WTC11 (cell line): ENCODE measurements around the gene MED8. TPM values are rescaled to one million over a fixed set of nuclear protein-coding genes. Genes with fewer than 3 reads are reported as not detected.
A peak's percentile ranks its signal among the peaks of the same experiment; 100 is the strongest.

ENCODE experiments used
- ATAC-seq: fragments of 200-7000 bp; cut with Tn5 transposase; 2 replicates; pipeline ENCODE4 v1.10.0; 2021; ENCODE audit warnings: mild to moderate bottlenecking, moderate library complexity
- CTCF ChIA-PET: fragments of 300-600 bp; sonication (Branson Sonifier 250); formaldehyde crosslinking; loops from one replicate; lab custom pipeline; 2021; ENCODE audit warnings: antibody characterized with exemption; lab: Charles Lee
- POLR2A ChIA-PET: fragments of 350-600 bp; sonication (Branson Sonifier 250); formaldehyde crosslinking; loops from one replicate; lab custom pipeline; 2021; ENCODE audit warnings: antibody characterized with exemption; lab: Charles Lee
- DNase-seq: peaks from one replicate; pipeline ENCODE4 v3.0.0; 2021; ENCODE audit warnings: low spot score
- H3K27ac Mint-ChIP-seq: 2 replicates; pipeline ENCODE4 v1.8.0; 2021; ENCODE audit warnings: mixed read lengths
- H3K27me3 Mint-ChIP-seq: 2 replicates; pipeline ENCODE4 v1.8.0; 2021; ENCODE audit warnings: low read depth, mild to moderate bottlenecking, moderate library complexity, mixed read lengths
- H3K36me3 Mint-ChIP-seq: 2 replicates; pipeline ENCODE4 v1.8.0; 2021; ENCODE audit warnings: mixed read lengths
- H3K4me1 Mint-ChIP-seq: 2 replicates; pipeline ENCODE4 v1.8.0; 2022; ENCODE audit warnings: mixed read lengths
- H3K4me3 Mint-ChIP-seq: 2 replicates; pipeline ENCODE4 v1.8.0; 2021; ENCODE audit warnings: mild to moderate bottlenecking, moderate library complexity, mixed read lengths
- H3K9me3 Mint-ChIP-seq: 2 replicates; pipeline ENCODE4 v1.8.0; 2021; ENCODE audit warnings: mixed read lengths
- ATF1 ChIP-seq: sonication (generic); formaldehyde crosslinking; IDR thresholded peaks from 2 replicates; pipeline ENCODE4 v1.8.1; 2023; ENCODE audit warnings: mild to moderate bottlenecking, moderate library complexity, missing genetic modification reagents
- ATF3 ChIP-seq: sonication (generic); formaldehyde crosslinking; conservative IDR thresholded peaks from 2 replicates; pipeline ENCODE4 v1.8.1; 2022; ENCODE audit warnings: mild to moderate bottlenecking, missing genetic modification reagents
- CBFB ChIP-seq: sonication (generic); formaldehyde crosslinking; IDR thresholded peaks from 2 replicates; pipeline ENCODE4 v1.8.1; 2022; ENCODE audit warnings: mild to moderate bottlenecking, low read depth, missing genetic modification reagents
- CREM ChIP-seq: sonication (generic); formaldehyde crosslinking; IDR thresholded peaks from 2 replicates; pipeline ENCODE4 v1.8.1; 2022; ENCODE audit warnings: mild to moderate bottlenecking, missing genetic modification reagents, moderate library complexity
- EMX1 ChIP-seq: fragments of 250-450 bp; sonication (Bioruptor Pico); IDR thresholded peaks from 2 replicates; pipeline ENCODE4 v1.8.0; 2021; ENCODE audit warnings: mild to moderate bottlenecking
- ERG ChIP-seq: fragments of 250-450 bp; sonication (Bioruptor Pico); IDR thresholded peaks from 2 replicates; pipeline ENCODE4 v1.8.0; 2021; ENCODE audit warnings: mild to moderate bottlenecking
- ESRRA ChIP-seq: sonication (generic); formaldehyde crosslinking; IDR thresholded peaks from 2 replicates; pipeline ENCODE4 v1.8.1; 2022; ENCODE audit warnings: mild to moderate bottlenecking, missing genetic modification reagents, borderline replicate concordance
- ETV6 ChIP-seq: sonication (generic); formaldehyde crosslinking; IDR thresholded peaks from 2 replicates; pipeline ENCODE4 v1.8.1; 2022; ENCODE audit warnings: mild to moderate bottlenecking, missing genetic modification reagents
- FOXK1 ChIP-seq: sonication (generic); formaldehyde crosslinking; IDR thresholded peaks from 2 replicates; pipeline ENCODE4 v1.8.0; 2022; ENCODE audit warnings: mild to moderate bottlenecking, moderate library complexity, missing genetic modification reagents
- JAZF1 ChIP-seq: fragments of 250-450 bp; sonication (Bioruptor Pico); IDR thresholded peaks from 2 replicates; pipeline ENCODE4 v1.9.0; 2021; ENCODE audit warnings: moderate library complexity, mild to moderate bottlenecking, inconsistent platforms
- KAT7 ChIP-seq: sonication (generic); formaldehyde crosslinking; IDR thresholded peaks from 2 replicates; pipeline ENCODE4 v1.8.1; 2023; ENCODE audit warnings: missing genetic modification reagents, mild to moderate bottlenecking, borderline replicate concordance
- MAX ChIP-seq: sonication (generic); formaldehyde crosslinking; IDR thresholded peaks from 2 replicates; pipeline ENCODE4 v1.8.0; 2022; ENCODE audit warnings: mild to moderate bottlenecking, missing genetic modification reagents
- NR3C1 ChIP-seq: sonication (generic); formaldehyde crosslinking; conservative IDR thresholded peaks from 2 replicates; pipeline ENCODE4 v1.8.1; 2023; ENCODE audit warnings: low read depth, mild to moderate bottlenecking, missing genetic modification reagents
- RORB ChIP-seq: fragments of 250-450 bp; sonication (Bioruptor Pico); IDR thresholded peaks from 2 replicates; pipeline ENCODE4 v1.9.0; 2021; ENCODE audit warnings: mild to moderate bottlenecking
- SMAD3 ChIP-seq: sonication (generic); formaldehyde crosslinking; IDR thresholded peaks from 2 replicates; pipeline ENCODE4 v1.8.0; 2022; ENCODE audit warnings: missing genetic modification reagents, mild to moderate bottlenecking, borderline replicate concordance
- SOX15 ChIP-seq: fragments of 250-450 bp; sonication (Bioruptor Pico); IDR thresholded peaks from 2 replicates; pipeline ENCODE4 v1.9.0; 2021; ENCODE audit warnings: mild to moderate bottlenecking
- TEAD1 ChIP-seq: sonication (generic); formaldehyde crosslinking; IDR thresholded peaks from 2 replicates; pipeline ENCODE4 v1.8.0; 2022; ENCODE audit warnings: mild to moderate bottlenecking, missing genetic modification reagents
- ZNF138 ChIP-seq: sonication (generic); formaldehyde crosslinking; conservative IDR thresholded peaks from 2 replicates; pipeline ENCODE4 v1.8.1; 2022; ENCODE audit warnings: mild to moderate bottlenecking, moderate library complexity, missing genetic modification reagents
- ZNF263 ChIP-seq: sonication (generic); formaldehyde crosslinking; IDR thresholded peaks from 2 replicates; pipeline ENCODE4 v1.8.1; 2022; ENCODE audit warnings: low read depth, mild to moderate bottlenecking, moderate library complexity, missing genetic modification reagents
- ZNF281 ChIP-seq: sonication (generic); formaldehyde crosslinking; IDR thresholded peaks from 2 replicates; pipeline ENCODE4 v1.8.0; 2023; ENCODE audit warnings: mild to moderate bottlenecking, missing genetic modification reagents
- ZNF317 ChIP-seq: sonication (generic); formaldehyde crosslinking; IDR thresholded peaks from 2 replicates; pipeline ENCODE4 v1.8.1; 2023; ENCODE audit warnings: low read depth, mild to moderate bottlenecking, moderate library complexity, missing genetic modification reagents, borderline replicate concordance
- total RNA-seq: library from RNA; stranded (reverse); gene quantifications from 3 replicates; pipeline ENCODE4 v1.2.3, GENCODE V29; 2021
- TF ChIP-seq, protein P1 (sequence below): sonication (generic); formaldehyde crosslinking; IDR thresholded peaks from 2 replicates; pipeline ENCODE4 v1.8.1; 2022; ENCODE audit warnings: low read depth, mild to moderate bottlenecking, moderate library complexity, missing genetic modification reagents, borderline replicate concordance
- TF ChIP-seq, protein P2 (sequence below): sonication (generic); formaldehyde crosslinking; IDR thresholded peaks from 2 replicates; pipeline ENCODE4 v1.8.0; 2022; ENCODE audit warnings: missing genetic modification reagents
- TF ChIP-seq, protein P3 (sequence below): sonication (generic); formaldehyde crosslinking; IDR thresholded peaks from 2 replicates; pipeline ENCODE4 v1.8.0; 2023; ENCODE audit warnings: missing genetic modification reagents

MED8 gene
- total RNA-seq, 1 experiment from 2014 or later = 17.7 TPM

DNA sequence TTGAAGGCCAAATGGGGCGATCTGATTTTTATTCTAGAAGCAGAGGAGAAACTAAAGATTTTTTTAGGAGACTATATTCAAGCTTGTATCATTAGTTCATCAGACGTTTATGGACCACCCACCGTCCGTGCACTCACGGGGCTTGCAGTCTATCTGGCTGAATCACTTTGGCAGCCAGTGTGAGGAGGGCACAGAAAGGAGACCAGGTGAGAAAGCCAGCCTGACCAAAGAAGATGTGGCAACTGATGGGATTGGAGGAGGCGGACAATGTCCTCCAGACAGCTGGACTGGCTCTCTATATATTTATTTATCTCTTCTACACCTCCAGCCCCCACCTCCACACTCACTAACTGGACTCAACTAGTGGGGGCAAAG, 21.0 kb downstream of the MED8 start (continued):
- TF ChIP-seq, protein P1, sequence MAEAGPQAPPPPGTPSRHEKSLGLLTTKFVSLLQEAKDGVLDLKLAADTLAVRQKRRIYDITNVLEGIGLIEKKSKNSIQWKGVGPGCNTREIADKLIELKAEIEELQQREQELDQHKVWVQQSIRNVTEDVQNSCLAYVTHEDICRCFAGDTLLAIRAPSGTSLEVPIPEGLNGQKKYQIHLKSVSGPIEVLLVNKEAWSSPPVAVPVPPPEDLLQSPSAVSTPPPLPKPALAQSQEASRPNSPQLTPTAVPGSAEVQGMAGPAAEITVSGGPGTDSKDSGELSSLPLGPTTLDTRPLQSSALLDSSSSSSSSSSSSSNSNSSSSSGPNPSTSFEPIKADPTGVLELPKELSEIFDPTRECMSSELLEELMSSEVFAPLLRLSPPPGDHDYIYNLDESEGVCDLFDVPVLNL (CRISPR knock-in tag) = no peak
- TF ChIP-seq MAX (CRISPR knock-in tag) = no peak
- TF ChIP-seq, protein P2, sequence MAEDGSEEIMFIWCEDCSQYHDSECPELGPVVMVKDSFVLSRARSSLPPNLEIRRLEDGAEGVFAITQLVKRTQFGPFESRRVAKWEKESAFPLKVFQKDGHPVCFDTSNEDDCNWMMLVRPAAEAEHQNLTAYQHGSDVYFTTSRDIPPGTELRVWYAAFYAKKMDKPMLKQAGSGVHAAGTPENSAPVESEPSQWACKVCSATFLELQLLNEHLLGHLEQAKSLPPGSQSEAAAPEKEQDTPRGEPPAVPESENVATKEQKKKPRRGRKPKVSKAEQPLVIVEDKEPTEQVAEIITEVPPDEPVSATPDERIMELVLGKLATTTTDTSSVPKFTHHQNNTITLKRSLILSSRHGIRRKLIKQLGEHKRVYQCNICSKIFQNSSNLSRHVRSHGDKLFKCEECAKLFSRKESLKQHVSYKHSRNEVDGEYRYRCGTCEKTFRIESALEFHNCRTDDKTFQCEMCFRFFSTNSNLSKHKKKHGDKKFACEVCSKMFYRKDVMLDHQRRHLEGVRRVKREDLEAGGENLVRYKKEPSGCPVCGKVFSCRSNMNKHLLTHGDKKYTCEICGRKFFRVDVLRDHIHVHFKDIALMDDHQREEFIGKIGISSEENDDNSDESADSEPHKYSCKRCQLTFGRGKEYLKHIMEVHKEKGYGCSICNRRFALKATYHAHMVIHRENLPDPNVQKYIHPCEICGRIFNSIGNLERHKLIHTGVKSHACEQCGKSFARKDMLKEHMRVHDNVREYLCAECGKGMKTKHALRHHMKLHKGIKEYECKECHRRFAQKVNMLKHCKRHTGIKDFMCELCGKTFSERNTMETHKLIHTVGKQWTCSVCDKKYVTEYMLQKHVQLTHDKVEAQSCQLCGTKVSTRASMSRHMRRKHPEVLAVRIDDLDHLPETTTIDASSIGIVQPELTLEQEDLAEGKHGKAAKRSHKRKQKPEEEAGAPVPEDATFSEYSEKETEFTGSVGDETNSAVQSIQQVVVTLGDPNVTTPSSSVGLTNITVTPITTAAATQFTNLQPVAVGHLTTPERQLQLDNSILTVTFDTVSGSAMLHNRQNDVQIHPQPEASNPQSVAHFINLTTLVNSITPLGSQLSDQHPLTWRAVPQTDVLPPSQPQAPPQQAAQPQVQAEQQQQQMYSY (CRISPR knock-in tag) = no peak

DNA sequence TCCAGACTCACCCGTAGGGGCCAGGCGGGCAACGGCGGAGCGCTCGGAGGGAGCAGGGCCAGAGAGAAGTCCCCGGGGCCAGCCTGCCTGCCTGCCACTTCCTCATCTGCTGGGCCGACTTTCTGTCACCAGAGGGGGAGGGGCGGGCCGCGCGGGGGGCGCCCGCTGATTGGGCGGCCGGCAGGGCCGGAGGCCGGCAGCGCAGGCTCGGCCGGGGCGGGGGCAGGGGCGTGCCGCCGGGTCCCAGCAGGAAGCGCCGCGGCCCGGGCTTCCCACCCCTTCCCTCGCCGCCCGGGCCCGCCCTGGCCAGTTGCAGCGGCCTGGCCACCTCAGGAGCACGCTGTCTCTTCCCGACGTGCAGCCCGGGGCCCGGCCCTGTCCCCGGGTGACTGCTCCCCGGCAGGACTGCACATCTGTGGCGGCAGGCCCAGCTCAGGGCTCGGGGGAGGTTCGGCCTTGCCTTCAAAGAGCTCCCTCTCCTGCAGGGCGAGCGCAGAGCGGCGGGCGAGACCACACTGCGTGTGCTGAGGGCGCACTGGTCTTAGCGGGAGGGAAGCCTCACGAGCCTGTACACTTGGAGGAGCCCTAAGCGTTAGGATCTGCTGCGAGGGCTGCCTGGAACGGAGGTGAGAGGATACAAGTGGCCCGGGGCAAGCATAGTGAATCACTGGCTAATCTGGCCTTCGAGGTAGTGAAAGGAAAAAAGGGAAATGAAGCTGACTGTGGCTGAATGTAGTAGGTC, 21.5 kb downstream of the MED8 start, which contains the start of gene ELOVL1:
TSS of gene ELOVL1 (minus strand) at position 108 of the 742 bp plus-strand sequence. CDS start 2,402 bp downstream, outside the sequence.
- H3K9me3 Mint-ChIP-seq = no peaks in the 10 kb centered on the region
- H3K36me3 Mint-ChIP-seq = peaks cover 15% of the 10 kb centered on the region
- H3K27me3 Mint-ChIP-seq = no peaks in the 10 kb centered on the region
- DNase-seq = peak; percentile 90
- peak; percentile 74 for ATAC-seq
- H3K27ac Mint-ChIP-seq = peak within 1 kb of the TSS; percentile 97
- peak within 1 kb of the TSS; percentile 81 for H3K4me3 Mint-ChIP-seq
- POLR2A ChIA-PET = interaction anchor here (0.5 to 2.1 kb wide), 6 partner anchors 9 to 98 kb away, joined by 3 to 17 read pairs (median 4); partner anchors contain the start of genes CDC20, MED8, SZT2 and TMEM125
- CTCF ChIA-PET = interaction anchor here (1.3 to 2.5 kb wide), 5 partner anchors 10 to 82 kb away, joined by 4 to 23 read pairs (median 7); partner anchors contain the start of genes C1orf210, CDC20, MED8 and SZT2
- H3K4me1 Mint-ChIP-seq = peaks cover 23% of the 10 kb centered on the region
- TF ChIP-seq RORB (CRISPR knock-in tag) = no peak
- no peak for TF ChIP-seq SMAD3 (CRISPR knock-in tag)
- TF ChIP-seq KAT7 (CRISPR knock-in tag) = no peak
- TF ChIP-seq FOXK1 = peak; percentile 12
- peak; percentile 68; the same call in 1 of the 2 replicates for TF ChIP-seq ZNF281 (CRISPR knock-in tag)
- no peak for TF ChIP-seq ATF1
- no peak for TF ChIP-seq ERG (CRISPR knock-in tag)
- TF ChIP-seq ATF3 (CRISPR knock-in tag) = no peak
- 0 out of 2 replicates have a peak, but pooled peaks have one; percentile 16 for TF ChIP-seq ZNF263 (CRISPR knock-in tag)
- TF ChIP-seq ZNF317 (CRISPR knock-in tag) = no peak
- peak; percentile 65; the same call in 1 of the 2 replicates for TF ChIP-seq TEAD1 (CRISPR knock-in tag)
- TF ChIP-seq NR3C1 (CRISPR knock-in tag) = no peak
- no peak for TF ChIP-seq ESRRA
- no peak for TF ChIP-seq ZNF138 (CRISPR knock-in tag)
- TF ChIP-seq SOX15 = no peak
- TF ChIP-seq, protein P3, sequence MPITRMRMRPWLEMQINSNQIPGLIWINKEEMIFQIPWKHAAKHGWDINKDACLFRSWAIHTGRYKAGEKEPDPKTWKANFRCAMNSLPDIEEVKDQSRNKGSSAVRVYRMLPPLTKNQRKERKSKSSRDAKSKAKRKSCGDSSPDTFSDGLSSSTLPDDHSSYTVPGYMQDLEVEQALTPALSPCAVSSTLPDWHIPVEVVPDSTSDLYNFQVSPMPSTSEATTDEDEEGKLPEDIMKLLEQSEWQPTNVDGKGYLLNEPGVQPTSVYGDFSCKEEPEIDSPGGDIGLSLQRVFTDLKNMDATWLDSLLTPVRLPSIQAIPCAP (CRISPR knock-in tag) = no peak
- no peak for TF ChIP-seq EMX1
- 0 out of 2 replicates have a peak, but pooled peaks have one; percentile 60 for TF ChIP-seq CREM
- no peak for TF ChIP-seq CBFB (CRISPR knock-in tag)
- TF ChIP-seq MAX (CRISPR knock-in tag) = peak; percentile 94
- 0 out of 2 replicates have a peak, but pooled peaks have one; percentile 32 for TF ChIP-seq ETV6 (CRISPR knock-in tag)
- TF ChIP-seq JAZF1 (CRISPR knock-in tag) = no peak
